ENCODE data around the gene SCN4A.

- TF ChIP-seq MYC (IDR thresholded peaks at IDR 0.05; ENCODE audit: low read depth, low read length) (no peak), CTCF (IDR thresholded peaks at IDR 0.05; ENCODE audit: low read depth, low read length) (no peak), MAX (IDR thresholded peaks at IDR 0.05; ENCODE audit: low read depth, low read length) (no peak)
These were observed 37.1 kb upstream of the SCN4A start for GRCh38 chr17:64009571-64010402.

Measured in NB4 (cell line).